H9 (cell line): Measurements from ENCODE around the gene FTO. TPM values are rescaled to one million over a fixed set of nuclear protein-coding genes. Genes with fewer than 3 reads are reported as not detected.

ENCODE experiments used
- DNase-seq: peaks from one replicate; pipeline ENCODE4 v3.0.0-alpha.2; 2017
- H2AFZ ChIP-seq: one replicate; pipeline ENCODE4 v1.6.1; 2013; ENCODE audit warnings: mild to moderate bottlenecking, low read length, control low read depth, moderate library complexity
- H2AK5ac ChIP-seq: 2 replicates; pipeline ENCODE4 v1.6.1; 2013; ENCODE audit warnings: low read length, control low read depth, mixed read lengths; ENCODE audit not compliant: insufficient read length
- H2BK120ac ChIP-seq: one replicate; pipeline ENCODE4 v1.6.1; 2013; ENCODE audit warnings: low read depth, mild to moderate bottlenecking, low read length, control low read depth, inconsistent platforms; ENCODE audit not compliant: poor library complexity, severe bottlenecking
- H2BK12ac ChIP-seq: 2 replicates; pipeline ENCODE4 v1.6.1; 2013; ENCODE audit warnings: low read length, control low read depth, mixed read lengths, low read depth; ENCODE audit not compliant: insufficient read length
- H2BK15ac ChIP-seq: 2 replicates; pipeline ENCODE4 v1.6.1; 2013; ENCODE audit warnings: low read depth, low read length, control low read depth
- H2BK20ac ChIP-seq: one replicate; pipeline ENCODE4 v1.6.1; 2013; ENCODE audit warnings: low read depth, mild to moderate bottlenecking, low read length, control low read depth, inconsistent platforms; ENCODE audit not compliant: poor library complexity, severe bottlenecking
- H2BK5ac ChIP-seq: 2 replicates; pipeline ENCODE4 v1.6.1; 2013; ENCODE audit warnings: low read length, control low read depth, mixed read lengths; ENCODE audit not compliant: insufficient read length
- H3K14ac ChIP-seq: 2 replicates; pipeline ENCODE4 v1.6.1; 2013; ENCODE audit warnings: low read length, control low read depth; ENCODE audit not compliant: insufficient read depth
- H3K18ac ChIP-seq: 2 replicates; pipeline ENCODE4 v1.6.1; 2013; ENCODE audit warnings: low read depth, mild to moderate bottlenecking, mixed read lengths, low read length, control low read depth; ENCODE audit not compliant: insufficient read length
- H3K23ac ChIP-seq: 2 replicates; pipeline ENCODE4 v1.6.1; 2013; ENCODE audit warnings: low read length, control low read depth, mixed read lengths, low read depth; ENCODE audit not compliant: insufficient read length
- H3K23me2 ChIP-seq: 2 replicates; pipeline ENCODE4 v1.6.1; 2013; ENCODE audit warnings: low read depth, mild to moderate bottlenecking, mixed read lengths, low read length, control low read depth; ENCODE audit not compliant: insufficient read length, poor library complexity, severe bottlenecking
- H3K27ac ChIP-seq: 2 replicates; pipeline ENCODE4 v1.5.1; 2013; ENCODE audit warnings: low read length, control low read depth, mixed read lengths, low read depth; ENCODE audit not compliant: insufficient read length
- H3K27me3 ChIP-seq: 2 replicates; pipeline ENCODE4 v1.6.1; 2013; ENCODE audit warnings: low read length, control low read depth, inconsistent platforms; ENCODE audit not compliant: insufficient read depth
- H3K4ac ChIP-seq: 2 replicates; pipeline ENCODE4 v1.6.1; 2013; ENCODE audit warnings: low read depth, mild to moderate bottlenecking, control low read depth, inconsistent platforms, low read length, moderate library complexity
- H3K4me1 ChIP-seq: 2 replicates; pipeline ENCODE4 v1.6.1; 2013; ENCODE audit warnings: low read length, control low read depth, inconsistent platforms; ENCODE audit not compliant: insufficient read depth
- H3K4me2 ChIP-seq: 2 replicates; pipeline ENCODE4 v1.6.1; 2013; ENCODE audit warnings: low read length, control low read depth, mixed read lengths; ENCODE audit not compliant: insufficient read length, insufficient read depth
- H3K56ac ChIP-seq: 2 replicates; pipeline ENCODE4 v1.6.1; 2013; ENCODE audit warnings: low read depth, mild to moderate bottlenecking, mixed read lengths, low read length, control low read depth; ENCODE audit not compliant: insufficient read length
- H3K79me1 ChIP-seq: 2 replicates; pipeline ENCODE4 v1.6.1; 2013; ENCODE audit warnings: low read depth, mild to moderate bottlenecking, moderate library complexity, low read length, control low read depth, inconsistent platforms; ENCODE audit not compliant: insufficient read depth, poor library complexity, severe bottlenecking
- H3K79me2 ChIP-seq: 2 replicates; pipeline ENCODE4 v1.6.1; 2013; ENCODE audit warnings: low read length, control low read depth, inconsistent platforms; ENCODE audit not compliant: insufficient read depth
- H3K9ac ChIP-seq: 2 replicates; pipeline ENCODE4 v1.6.1; 2013; ENCODE audit warnings: low read length, control low read depth, mixed read lengths; ENCODE audit not compliant: insufficient read length; ENCODE audit errors: extremely low read depth
- H3K9me3 ChIP-seq: one replicate; pipeline ENCODE4 v1.6.1; 2013; ENCODE audit warnings: low read depth, low read length, inconsistent platforms; ENCODE audit not compliant: control insufficient read depth
- H3T11ph ChIP-seq: one replicate; pipeline ENCODE4 v1.6.1; 2013; ENCODE audit warnings: mild to moderate bottlenecking, low read length, control low read depth, inconsistent platforms
- H4K20me1 ChIP-seq: one replicate; pipeline ENCODE4 v1.6.1; 2013; ENCODE audit not compliant: control insufficient read depth, insufficient read length, insufficient read depth
- H4K5ac ChIP-seq: 2 replicates; pipeline ENCODE4 v1.6.1; 2013; ENCODE audit warnings: low read depth, mild to moderate bottlenecking, mixed read lengths, low read length, control low read depth; ENCODE audit not compliant: insufficient read length
- H4K8ac ChIP-seq: replicated peaks from 2 replicates; pipeline ENCODE4 v1.6.1; 2013; ENCODE audit warnings: low read length, control low read depth, mixed read lengths, low read depth; ENCODE audit not compliant: insufficient read length
- H4K91ac ChIP-seq: 2 replicates; pipeline ENCODE4 v1.6.1; 2013; ENCODE audit warnings: low read depth, mild to moderate bottlenecking, moderate library complexity, mixed read lengths, low read length, control low read depth; ENCODE audit not compliant: insufficient read length
- H3K27ac Mint-ChIP-seq, 3 experiments: 2 replicates in 2 of 3; 3 replicates in 1 of 3; pipeline ENCODE4 v1.8.0; 2020 to 2021; ENCODE audit warnings: mixed read lengths in 3 of 3, mild to moderate bottlenecking in 1 of 3, moderate library complexity in 1 of 3
- H3K27me3 Mint-ChIP-seq: 2 replicates; pipeline ENCODE4 v1.8.0; 2021; ENCODE audit warnings: low read depth, mild to moderate bottlenecking, moderate library complexity, mixed read lengths
- H3K36me3 Mint-ChIP-seq, 3 experiments: 2 replicates in 2 of 3; 3 replicates in 1 of 3; pipeline ENCODE4 v1.8.0; 2020 to 2021; ENCODE audit warnings: low read depth in 3 of 3, mixed read lengths in 3 of 3; ENCODE audit not compliant: insufficient read depth in 1 of 3
- H3K4me1 Mint-ChIP-seq, 2 experiments: 2 replicates each; pipeline ENCODE4 v1.8.0; 2020; ENCODE audit warnings: mixed read lengths in 2 of 2
- H3K4me3 Mint-ChIP-seq, 2 experiments: 2 replicates in 1 of 2; 3 replicates in 1 of 2; pipeline ENCODE4 v1.8.0; 2020 to 2021; ENCODE audit warnings: mild to moderate bottlenecking in 2 of 2, mixed read lengths in 2 of 2, moderate library complexity in 1 of 2
- H3K9me3 Mint-ChIP-seq, 2 experiments: 2 replicates in 1 of 2; 3 replicates in 1 of 2; pipeline ENCODE4 v1.8.0; 2020; ENCODE audit warnings: mild to moderate bottlenecking in 2 of 2, mixed read lengths in 2 of 2, moderate library complexity in 1 of 2
- WGBS: extraction: QIAGEN DNeasy Blood & Tissue Kit; methylation state at CpG from one replicate; pipeline ENCODE4 v1.1.7; 2013; ENCODE audit warnings: missing lambda C conversion rate, low lambda C conversion rate, mixed read lengths; ENCODE audit not compliant: insufficient read length; ENCODE audit errors: extremely low coverage; 5-methylcytosine and 5-hydroxymethylcytosine counted together
- total RNA-seq: library from RNA; stranded (reverse); gene quantifications from 2 replicates; pipeline ENCODE4 v1.2.1, GENCODE V29; 2021
- TF ChIP-seq, protein P1 (sequence below): fragments of 200-600 bp; sonication (generic); conservative IDR thresholded peaks from 3 replicates; pipeline ENCODE4 v1.8.0; 2021; ENCODE audit warnings: antibody characterized with exemption, mild to moderate bottlenecking

FTO gene
- total RNA-seq, 1 experiment from 2014 or later: 67.9 TPM

GRCh38 chr16:54153240-54153934 is 449.4 kb downstream of the FTO start:
- no peaks in the 10 kb centered on the region for H3K27me3 ChIP-seq
- TF ChIP-seq, protein P1, sequence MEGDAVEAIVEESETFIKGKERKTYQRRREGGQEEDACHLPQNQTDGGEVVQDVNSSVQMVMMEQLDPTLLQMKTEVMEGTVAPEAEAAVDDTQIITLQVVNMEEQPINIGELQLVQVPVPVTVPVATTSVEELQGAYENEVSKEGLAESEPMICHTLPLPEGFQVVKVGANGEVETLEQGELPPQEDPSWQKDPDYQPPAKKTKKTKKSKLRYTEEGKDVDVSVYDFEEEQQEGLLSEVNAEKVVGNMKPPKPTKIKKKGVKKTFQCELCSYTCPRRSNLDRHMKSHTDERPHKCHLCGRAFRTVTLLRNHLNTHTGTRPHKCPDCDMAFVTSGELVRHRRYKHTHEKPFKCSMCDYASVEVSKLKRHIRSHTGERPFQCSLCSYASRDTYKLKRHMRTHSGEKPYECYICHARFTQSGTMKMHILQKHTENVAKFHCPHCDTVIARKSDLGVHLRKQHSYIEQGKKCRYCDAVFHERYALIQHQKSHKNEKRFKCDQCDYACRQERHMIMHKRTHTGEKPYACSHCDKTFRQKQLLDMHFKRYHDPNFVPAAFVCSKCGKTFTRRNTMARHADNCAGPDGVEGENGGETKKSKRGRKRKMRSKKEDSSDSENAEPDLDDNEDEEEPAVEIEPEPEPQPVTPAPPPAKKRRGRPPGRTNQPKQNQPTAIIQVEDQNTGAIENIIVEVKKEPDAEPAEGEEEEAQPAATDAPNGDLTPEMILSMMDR: no peak

More at GRCh38 chr16:54153240-54153934, 449.4 kb downstream of the FTO start:
- Histone ChIP-seq H2BK12ac (no peak overlapping the region), H3K79me1 (no peaks in the 10 kb centered on the region), H3K27ac (no peak overlapping the region), H3K9ac (no peak overlapping the region), H3K18ac (no peak overlapping the region), H3K56ac (no peak overlapping the region), H4K91ac (no peak overlapping the region), H3K4ac (no peak overlapping the region), H4K5ac (no peak overlapping the region), H2BK120ac (no peak overlapping the region), H2BK5ac (no peak overlapping the region), H4K20me1 (peaks cover 2% of the 10 kb centered on the region), H2BK15ac (no peak overlapping the region), H4K8ac (no peak overlapping the region), H3K4me1 (no peaks in the 10 kb centered on the region), H3K79me2 (no peaks in the 10 kb centered on the region), H3K23ac (no peak overlapping the region), H3K14ac (no peak overlapping the region), H3K9me3 (no peaks in the 10 kb centered on the region), H3T11ph (no peak overlapping the region), H2AFZ (no peak overlapping the region), H2BK20ac (no peak overlapping the region), H3K4me2 (no peak overlapping the region), H3K23me2 (no peaks in the 10 kb centered on the region), H2AK5ac (no peak overlapping the region)
- H3K4me1 Mint-ChIP-seq: peaks cover 11 to 15% of the 10 kb centered on the region in 2 experiments
- no peaks in the 10 kb centered on the region; a peak in 1 of 7 replicates for H3K36me3 Mint-ChIP-seq
- H3K9me3 Mint-ChIP-seq: peaks cover under 1 to 5% of the 10 kb centered on the region in 2 experiments; a peak in 4 of 5 replicates
- H3K4me3 Mint-ChIP-seq: no peak overlapping the region
- H3K27me3 Mint-ChIP-seq: peaks cover 9% of the 10 kb centered on the region
- whole genome bisulfite sequencing: no CpG with 5 or more reads among the region's 12 CpGs
- no peak for DNase-seq
- no peak overlapping the region; a peak in 1 of 7 replicates for H3K27ac Mint-ChIP-seq
